Right renal cortex interstitium (tissue), 3 donors: Measurements from ENCODE around the gene HOXB6. TPM values are rescaled to one million over a fixed set of nuclear protein-coding genes. Genes with fewer than 3 reads are reported as not detected.

Experiments used
- DNase-seq, 3 donors: peaks; one replicate each; pipeline ENCODE4 v3.0.0-alpha.2; 2013; ENCODE audit warnings: low read depth in 3 of 3, low spot score in 2 of 3
- polyA plus RNA-seq, 3 donors: library from polyadenylated mRNA; unstranded; fragments of 120-200 nt; gene quantifications; one replicate each; pipeline ENCODE4 v1.2.1, GENCODE V29; 2013; ENCODE audit not compliant: insufficient read length in 3 of 3

The HOXB6 gene
- polyA plus RNA-seq, 3 donors, result 69.6 to 81.4 (median 72.6) TPM

DNA sequence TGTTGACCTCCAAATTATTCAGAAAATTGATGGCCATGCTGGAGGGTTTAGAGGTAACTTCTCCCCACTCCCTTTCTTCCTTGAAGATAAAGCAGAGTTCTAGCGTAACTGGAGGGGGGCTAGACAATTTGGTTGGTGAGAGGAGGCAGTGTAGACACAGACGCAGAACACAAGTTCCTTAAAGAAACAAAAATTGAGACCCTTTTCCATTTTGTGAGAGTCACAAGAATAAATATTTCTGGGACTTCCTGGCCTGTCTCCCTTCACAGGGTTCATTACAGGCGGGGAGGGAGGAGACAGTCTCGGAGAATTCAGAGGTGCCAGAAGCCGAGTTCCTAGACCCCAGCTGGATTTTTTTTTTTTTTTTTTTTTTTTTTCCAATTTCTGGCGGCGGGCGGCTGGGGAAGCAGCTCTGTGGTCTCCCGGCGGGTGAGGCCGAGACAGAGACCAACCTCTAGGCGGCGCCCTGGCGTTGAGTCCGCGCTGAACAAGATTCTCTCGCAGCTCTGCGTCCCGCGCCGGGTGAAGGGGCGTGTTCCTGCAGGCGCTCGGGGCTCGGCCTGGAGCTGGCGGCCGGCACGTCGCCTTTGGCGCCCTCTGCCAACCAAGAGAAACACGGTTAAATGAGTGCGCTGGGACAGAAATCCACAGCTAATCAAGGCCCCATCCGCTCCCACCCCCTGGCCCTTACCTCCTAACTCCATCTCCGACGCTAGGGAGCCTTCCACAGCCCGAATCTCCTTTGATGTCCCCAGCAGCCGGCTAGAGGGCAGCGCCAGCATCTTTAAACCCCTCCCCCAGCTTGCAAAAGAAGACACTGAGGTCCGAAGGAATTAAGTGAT is 31.6 kb upstream of the HOXB6 start:
- DNase-seq, result no peak

DNA sequence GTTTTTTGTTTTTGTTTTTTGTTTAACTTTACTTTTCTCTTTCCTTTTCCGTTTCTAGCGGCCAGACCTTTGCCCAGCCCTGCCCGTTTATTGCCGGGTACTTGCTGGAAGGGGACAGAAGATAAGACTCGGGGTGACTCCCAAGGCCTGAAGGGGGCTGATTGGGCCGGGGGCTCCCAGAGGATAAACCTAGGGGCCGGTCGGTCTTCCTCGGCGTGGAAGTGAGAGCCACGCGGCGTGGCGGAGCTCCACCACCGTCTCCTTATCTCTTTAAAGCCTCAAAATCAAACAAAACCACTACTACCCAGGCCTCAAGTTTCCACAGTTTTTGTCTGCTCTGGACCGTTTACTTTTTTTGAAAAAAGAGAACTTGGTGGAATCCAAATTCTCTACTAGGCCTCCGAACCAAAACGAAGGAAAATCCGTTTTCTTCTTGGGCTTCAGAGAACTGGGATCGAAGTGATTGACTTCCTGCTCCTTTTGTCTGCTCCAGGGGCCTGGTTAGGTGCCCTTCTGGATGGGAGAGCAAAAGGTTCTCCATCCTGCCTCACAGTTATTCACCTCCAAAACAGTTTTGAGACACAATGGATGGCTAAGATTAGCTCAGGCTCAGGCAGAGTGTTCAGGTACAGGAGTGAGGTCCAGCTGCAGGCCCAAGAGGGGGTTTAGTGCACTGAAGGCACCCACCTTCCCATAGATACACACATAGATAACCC is 29.9 kb upstream of the HOXB6 start:
- DNase-seq, result no peak

DNA sequence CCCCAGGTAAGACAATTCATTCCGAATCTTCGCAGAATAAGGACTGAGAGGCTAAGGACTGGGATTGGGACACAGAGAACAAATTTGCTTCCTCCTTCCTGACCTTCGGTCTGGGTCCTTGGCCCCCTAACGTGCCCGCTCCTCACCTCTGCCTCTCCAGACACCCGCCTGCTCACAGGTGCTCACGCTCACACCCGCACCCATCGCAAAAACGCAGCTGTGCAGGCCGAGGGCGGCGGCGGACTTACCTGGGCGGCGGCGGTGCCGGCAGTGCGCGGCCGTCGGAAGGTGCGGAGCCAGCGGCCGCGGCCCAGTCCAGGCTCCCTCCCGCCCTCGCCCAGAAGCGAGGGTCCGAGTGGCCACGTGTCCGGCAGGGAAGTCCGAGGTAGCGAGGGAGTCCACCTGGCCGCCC is 28.5 kb upstream of the HOXB6 start:
- no peak for DNase-seq

DNA sequence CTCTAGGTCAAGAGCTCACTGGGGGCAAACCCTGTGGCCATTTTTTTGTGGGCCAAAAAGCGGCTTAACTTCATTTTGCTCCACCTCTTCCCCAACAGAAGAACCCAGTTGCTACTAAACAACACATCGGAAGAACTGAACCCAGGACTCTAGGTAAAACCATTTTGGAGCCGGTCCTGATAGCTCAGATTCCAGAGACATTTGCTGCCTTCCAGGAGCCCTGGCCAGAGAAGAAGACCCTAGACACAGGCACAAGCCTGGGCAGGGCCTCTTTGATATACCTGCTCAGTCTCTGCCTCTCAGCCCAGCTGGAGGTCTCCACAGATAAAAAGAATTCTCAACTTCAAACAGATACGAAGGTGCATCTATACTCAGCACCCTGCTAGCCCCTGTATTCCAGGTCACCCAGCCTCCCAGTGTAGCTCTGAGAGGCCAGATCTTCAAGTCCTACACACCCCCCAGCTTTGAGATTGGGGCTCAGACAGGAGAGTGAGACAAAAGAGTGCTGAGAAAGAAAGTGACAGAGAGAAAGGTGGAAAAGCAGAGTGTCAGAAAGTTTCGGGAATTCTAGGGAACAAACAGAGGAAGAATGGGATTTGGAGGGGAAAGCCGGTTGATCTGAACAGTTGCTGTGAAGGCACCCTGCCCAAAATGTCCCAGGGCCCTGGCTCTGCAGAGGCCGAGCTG is 27.9 kb upstream of the HOXB6 start:
- DNase-seq, result no peak

DNA sequence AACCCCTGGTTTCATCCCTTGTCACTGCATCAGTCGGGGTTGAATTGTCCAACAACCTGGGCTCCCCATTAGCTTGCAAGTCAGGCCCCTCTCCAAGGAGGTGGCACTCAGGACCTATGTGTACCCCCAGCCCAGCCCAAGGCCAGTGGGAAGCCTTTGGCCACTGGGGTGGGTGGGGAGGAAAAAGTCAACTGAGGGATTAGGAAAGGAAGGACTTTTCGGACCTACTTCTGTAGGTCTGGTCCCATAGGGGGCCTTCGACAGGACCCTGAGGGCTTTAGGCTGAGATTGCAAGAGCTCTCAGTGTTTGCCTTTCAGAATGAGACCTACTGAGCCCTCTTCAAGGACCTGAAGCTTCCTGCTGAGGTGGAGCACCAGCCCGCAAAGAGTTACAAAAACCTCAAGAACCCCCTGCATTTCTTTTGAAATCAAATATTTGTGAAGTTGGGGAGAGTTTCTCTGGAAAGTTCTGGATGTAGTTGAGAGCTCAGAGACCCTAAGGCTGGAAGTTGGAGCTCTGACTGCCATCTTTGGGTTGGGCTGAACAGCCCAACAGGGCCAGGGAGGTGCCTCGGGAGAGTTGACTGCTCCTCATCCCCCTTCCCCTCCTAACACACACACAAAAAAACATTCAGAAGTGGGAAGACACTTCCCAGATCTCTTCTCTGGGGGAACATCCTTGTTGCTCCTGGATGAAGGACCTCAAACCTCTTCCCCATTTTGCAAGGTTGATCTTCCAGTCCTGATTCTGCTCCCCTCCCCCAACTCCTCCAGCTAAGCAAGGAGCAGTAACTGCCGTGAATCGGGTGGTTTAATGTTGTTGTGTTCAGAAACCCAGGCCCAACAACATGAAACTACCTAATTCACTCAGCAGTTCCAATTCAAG is 27.1 kb upstream of the HOXB6 start:
- no peak for DNase-seq

DNA sequence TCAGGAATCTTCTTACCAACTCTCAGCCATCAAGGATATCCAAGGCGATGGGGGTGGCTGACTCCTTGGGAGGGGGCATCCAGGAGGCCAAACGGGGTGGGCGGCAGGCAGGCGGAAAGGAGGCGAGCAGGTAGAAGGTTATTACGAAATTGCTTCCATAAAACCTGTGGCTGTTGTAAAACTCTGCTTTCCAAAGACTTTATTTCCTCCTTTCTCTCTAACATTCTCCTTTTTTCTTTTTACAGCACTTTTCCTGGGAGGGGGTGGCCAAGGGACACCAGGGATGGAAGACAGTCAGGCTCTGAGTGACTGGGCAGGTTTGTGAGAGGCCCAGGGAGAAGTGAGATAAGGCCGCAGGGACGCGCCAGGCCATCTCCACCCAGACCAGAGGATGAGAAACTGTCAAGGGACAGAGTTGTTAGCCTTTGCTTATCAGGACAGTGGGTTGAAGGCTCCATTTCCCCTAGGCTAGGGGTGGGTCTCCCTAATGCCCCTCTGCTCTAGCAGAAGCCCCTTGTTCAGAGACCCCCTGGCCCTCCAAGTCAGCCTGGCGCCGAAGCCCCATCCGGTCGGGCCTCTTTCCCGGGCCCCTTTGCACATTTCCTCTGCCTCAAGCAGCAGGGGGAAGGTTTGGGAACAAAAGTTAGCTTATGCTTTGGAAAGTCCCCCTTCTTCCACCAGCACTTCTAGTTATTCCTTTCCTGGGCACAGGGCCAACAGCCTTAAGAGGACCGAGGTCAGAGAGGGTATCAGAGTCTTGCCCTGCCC is 26.3 kb upstream of the HOXB6 start:
- DNase-seq, result no peak

DNA sequence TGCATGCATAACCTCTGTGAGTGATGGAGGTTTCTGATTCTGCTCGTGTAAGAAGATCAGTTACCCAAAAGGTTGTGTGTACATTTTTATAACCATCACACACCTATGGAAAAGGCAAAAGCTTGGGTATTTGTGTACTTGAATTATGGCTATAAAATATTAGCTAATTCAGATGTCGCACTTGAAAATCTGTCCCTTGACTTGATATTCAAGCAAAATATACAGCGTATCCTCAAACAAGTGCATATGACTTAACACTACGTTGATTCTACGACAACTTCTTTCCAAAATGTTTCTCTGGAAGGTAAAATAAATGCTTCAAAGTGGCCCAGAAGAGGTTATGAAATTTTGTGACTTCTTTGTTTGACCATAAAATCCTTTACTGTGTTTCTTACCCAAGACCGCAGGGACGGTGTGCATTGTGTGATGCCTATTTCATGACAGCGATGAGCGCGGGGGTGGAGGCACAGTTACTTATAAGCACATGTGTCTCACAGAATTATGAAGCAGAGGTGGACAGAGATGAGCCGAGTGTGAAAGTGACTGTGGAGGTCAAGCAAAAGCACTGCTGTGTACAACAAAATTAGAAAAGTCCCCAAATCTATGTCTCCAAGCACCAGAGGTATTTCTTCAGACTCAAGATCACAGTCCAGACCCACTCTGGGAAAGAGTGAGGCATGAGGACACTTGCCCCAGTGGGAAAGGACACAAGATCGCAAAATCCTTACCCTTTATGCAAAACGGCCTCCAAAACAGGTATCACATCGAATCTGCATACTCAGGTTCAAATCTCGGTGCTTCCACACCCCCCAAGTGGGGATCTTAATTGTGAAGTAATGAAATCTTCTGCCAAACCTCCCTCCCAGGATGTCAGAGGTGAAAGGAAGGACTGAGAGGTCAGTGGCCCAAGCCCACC is 25.5 kb upstream of the HOXB6 start:
- no peak for DNase-seq

DNA sequence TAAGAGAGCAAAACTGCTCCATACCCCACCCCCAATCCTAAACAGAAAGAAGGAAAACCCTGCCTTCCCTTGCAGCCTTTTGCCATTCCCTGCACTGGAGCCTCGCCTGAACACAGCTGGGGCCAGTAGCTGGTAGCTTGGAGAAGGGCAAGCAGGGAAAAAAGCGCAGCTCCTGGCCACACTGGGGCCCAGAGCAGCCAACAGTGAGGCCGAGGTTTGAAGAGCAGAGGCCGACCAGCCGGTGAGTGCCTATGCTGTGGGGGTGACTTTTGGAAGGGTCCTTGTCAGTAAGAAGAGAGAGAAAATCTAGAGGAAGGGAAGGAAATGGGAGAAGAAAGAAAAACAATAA is 24.6 kb upstream of the HOXB6 start:
- no peak for DNase-seq

DNA sequence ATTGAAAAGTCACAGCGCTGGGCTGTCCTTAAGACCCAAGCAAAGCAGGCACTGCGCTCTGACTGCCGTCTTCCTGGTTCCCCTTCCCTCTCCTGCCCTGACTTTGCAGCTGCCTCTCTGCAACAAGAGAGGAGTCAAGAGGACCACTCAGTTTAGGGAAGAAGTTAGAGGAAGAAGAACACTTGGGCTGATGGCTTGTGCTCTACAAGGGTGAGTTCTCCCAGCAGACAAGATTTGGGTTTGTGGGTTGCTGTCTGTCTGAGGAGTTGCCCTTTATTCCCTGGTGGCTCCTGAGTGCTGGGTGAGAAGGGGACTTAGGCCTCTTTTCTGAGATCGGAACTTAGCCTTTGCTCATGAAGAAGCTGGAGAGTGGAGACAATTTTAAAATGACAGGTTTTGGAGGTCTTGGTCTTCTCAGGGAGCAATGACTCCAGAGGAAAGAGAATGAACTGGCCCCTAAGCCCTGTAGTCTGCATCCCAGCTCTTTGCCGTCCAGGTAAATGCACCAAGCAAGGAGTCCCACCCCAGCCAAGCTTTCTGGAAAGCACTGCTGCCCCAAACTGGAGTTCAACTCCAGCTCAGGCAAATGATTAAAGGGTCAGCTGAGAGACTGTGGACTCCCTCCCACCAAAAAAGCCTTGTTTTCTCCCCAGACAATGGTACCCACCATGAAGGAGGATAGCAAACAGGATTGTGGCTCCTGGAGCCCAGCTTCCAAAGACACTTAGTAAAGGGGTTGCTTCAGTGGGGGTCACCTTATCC is 24.0 kb upstream of the HOXB6 start:
- no peak for DNase-seq

DNA sequence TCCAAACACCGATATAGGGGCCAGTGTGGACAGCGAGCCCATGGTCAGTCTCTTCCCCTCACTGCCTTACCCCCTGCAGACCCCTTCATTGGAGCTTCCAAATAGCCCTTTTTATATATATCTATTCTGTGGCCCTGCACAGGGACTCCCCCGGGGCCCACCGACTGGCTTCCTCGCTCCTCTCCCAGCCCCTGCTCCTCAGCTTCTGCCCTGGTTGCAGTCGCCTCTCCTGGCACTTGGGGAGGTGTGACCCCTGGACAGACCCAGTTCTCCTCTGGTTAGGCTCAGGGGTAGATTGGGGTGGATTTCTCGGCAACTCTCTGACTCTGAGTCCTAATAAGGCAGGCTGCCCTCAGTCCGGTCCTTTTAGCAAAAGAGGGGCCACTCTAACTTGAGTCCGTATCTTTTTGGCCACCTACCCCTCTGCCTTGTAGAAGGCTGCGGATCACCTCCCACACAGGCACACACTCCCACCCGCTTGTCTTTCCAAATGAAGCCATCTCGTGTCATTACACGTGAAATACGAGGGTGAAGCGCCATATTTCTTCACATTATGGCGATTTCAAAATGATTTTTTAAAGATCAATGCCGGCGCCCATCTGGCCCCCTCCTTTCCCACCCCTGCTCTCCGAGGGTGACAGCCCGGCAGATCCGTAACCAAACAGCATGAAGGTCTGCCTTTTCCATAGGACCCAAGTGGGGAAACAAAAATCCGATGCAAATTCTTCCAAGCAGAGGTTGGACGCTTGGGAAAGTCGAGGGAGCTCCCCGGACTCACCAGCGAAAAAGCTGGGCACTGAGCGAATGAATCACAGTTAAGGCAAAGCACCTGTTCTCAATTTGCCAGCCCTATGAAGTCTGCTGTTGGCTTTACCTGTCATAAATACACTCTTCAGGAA is 23.1 kb upstream of the HOXB6 start:
- DNase-seq, result no peak

DNA sequence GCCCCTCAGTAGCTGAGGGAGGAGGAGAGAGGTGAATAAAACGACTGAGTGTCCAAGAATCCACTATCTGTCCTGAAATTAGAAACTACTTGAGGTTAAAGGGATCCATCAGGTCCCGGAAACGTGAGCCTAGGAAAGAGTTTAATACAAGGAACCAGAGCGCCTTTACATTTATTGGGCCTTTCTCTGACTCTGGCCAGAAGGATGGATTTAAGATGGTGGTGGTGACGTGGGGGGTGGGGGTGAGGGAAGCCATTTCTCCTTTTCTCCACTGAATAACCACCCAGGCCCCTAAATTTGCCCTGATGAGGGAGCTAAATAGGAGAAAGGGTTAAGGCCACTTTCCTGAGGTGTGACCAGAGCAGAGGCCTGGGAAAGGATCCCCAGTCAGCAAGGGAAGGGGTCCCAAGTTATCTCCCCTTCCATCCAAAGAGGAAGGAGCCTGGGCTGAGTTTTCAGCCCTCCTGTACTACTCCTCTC is 22.4 kb upstream of the HOXB6 start:
- DNase-seq, result no peak

DNA sequence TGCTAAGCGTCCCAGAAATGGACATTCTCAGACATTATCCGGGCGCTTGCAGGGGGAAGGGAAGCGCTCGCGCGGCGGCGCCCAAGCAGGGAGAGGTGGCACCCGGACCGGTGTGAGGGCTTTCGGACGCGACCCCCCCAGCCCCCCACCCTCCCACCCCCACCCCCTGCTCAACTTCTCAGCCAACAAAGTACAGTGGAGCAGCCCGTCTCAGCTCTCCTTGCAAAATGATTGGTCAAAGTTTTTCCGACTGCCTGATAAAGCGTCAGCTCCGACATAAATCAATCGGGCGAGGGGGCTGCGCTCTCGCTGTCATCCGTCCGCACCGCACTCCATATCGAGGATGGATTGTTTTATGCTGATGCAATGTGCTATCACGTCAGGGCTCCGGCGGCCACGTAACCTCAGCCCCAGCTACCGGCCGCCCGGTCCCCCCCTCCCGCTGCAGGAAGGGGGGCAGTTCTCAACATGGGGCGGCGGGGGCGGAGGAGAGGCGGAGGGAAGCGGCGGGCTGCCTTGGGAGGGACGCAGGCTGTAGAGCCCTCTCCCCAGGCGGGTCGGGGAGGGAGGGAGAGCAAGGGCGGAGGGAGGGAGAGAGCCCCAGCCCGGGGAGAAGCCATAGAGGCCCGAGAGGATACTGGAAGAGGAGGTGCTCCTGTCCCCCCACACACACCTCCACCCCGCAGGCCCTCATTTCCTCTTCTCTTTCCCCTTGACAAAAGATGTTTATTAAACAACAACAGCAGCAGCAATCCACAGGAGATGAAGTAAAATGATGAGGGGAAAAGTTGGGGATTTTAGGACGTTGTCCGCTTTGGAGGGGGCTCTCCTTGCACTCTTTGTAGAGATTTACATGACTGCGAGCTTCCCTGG is 21.7 kb upstream of the HOXB6 start, which contains the start of gene HOXB9:
HOXB9 (minus strand) TSS at position 114 of the 873 bp plus-strand sequence; CDS start at position 25, 89 bp downstream.
- DNase-seq, result no peak

DNA sequence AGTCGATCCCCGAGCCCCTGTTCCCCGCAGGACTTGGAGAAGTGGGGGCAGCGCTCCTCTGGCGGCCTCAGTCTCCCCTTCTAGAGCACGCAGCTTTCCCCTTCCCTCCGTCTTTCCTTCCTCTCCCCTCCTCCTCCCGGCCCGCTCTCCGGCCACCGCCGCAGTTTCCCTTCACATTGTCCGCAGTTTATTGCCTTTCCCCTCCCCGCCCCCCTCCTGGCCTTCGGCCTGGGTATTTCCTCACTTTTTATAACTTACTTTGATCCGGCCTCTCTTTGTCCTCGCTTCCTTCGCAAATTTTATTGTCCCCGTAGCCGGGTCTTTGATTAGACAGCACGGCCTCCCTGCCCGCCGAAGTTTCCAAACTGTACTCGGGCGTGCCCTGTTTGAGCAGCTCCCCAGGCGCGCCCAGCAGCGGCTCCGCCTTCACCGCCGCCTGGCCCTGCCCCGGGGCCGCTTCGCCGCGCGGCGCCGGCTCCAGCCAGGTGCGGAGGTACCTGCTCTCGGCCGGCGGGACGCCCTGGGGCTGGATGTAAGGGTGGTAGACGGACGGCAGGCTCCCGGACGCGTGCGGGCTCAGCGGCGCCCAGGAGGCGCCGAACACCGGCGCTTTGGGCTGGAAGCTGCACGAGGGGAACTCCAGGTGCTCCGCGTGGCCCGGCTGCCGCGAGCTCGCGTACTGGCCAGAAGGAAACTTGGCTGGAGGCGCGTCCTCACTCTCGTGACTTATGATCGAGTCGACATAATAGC is 20.9 kb upstream of the HOXB6 start:
- no peak for DNase-seq

DNA sequence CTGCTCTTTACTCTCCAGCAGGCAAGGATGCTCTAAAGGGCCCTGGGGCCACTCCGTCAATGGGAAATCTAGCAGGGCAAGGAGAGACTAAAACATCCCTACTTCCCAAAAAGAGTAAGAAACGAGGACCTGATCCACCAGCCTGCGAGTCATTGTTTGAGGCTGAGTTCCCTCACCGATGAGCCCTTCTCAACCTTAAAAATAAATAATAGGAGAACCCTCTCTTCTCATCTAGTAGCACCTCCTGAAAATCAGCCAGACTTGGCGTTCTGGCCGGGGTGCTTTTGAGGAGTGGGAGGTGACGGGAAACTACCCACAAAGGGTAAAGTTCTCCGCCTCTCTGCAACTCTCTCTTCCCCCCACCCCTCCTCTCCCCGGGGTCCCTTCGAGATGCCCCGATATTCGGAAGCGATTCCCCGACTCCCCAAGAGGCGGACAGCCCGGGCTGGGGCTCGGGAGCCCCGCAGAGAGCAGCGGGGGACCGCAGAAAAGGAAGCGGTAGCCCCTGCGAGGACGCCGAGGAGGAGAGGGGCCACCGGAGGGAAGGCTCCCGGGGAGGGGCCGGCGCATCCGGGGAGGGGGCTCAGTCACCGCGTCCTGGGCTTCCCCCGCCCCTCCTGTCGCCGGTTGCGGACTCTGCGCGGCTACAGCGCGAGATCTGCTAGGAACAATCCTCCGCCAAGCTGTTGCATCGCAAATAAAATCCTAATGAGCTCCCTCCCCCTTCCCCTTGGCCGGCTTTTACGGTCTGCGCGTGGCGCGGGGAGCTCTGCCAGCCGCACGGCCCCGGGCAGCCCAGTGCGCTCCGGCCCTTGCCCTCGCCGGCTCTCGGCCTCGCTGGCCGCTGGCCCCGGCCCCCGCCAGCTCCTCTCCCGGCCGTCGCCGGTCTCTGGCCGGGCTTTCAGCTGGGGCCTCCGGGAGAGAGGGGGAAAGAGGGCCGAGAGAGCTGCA is 20.0 kb upstream of the HOXB6 start:
- DNase-seq, result no peak
